HCT116 (cell line): Measurements from ENCODE around the gene GALNT7. TPM values are rescaled to one million over a fixed set of nuclear protein-coding genes. Genes with fewer than 3 reads are reported as not detected.

Experiments
- ATAC-seq: fragments of 200-7000 bp; cut with Tn5 transposase; 2 replicates; pipeline ENCODE4 v1.9.1; 2020; ENCODE audit warnings: mild to moderate bottlenecking, moderate library complexity
- BruUV-seq: library from RNA; stranded (reverse); fragments of 400-500 nt; replicated peaks from 2 replicates; lab custom pipeline; 2021; lab: Mats Ljungman, UMichigan
- CTCF ChIA-PET: fragments of 300-600 bp; sonication (Branson Sonifier 250); formaldehyde crosslinking; loops from one replicate; lab custom pipeline; 2021; ENCODE audit warnings: antibody characterized with exemption; lab: Charles Lee
- POLR2A ChIA-PET: fragments of 300-600, 350-600 bp; sonication (Branson Sonifier 250); formaldehyde crosslinking; loops from one replicate; lab custom pipeline; 2021; ENCODE audit warnings: antibody characterized with exemption; lab: Charles Lee
- RAD21 ChIA-PET, 2 experiments: fragments of 300-600 bp; sonication (Branson Sonifier 250); formaldehyde crosslinking; loops; one replicate each; lab custom pipeline; 2023; ENCODE audit warnings: low total read pairs in 2 of 2; ENCODE audit not compliant: uncharacterized antibody in 2 of 2, unreplicated experiment in 2 of 2, low non-redundant PET in 1 of 2; lab: Charles Lee
- DNase-seq: peaks from one replicate; pipeline ENCODE4 v3.0.0-alpha.2; 2010; ENCODE audit warnings: low read depth, low spot score
- H2AFZ ChIP-seq: fragments of 200-600 bp; shearing (Covaris generic), sonication (generic); 2 replicates; pipeline ENCODE4 v1.6.1; 2017; ENCODE audit warnings: low read depth, mixed run types, mixed read lengths, antibody characterized with exemption, low read length; ENCODE audit not compliant: poor library complexity, severe bottlenecking
- H3K27ac ChIP-seq: 2 replicates; pipeline ENCODE4 v1.5.1; 2012; ENCODE audit warnings: low read depth, low read length
- H3K27me3 ChIP-seq: fragments of 200-600 bp; sonication (generic); 2 replicates; pipeline ENCODE4 v1.6.1; 2016; ENCODE audit warnings: mixed run types, low read length, mixed read lengths; ENCODE audit not compliant: insufficient read depth
- H3K36me3 ChIP-seq, 2 experiments: fragments of 200-500 bp in 1 of 2; fragments of 200-600 bp in 1 of 2; sonication (Bioruptor generic) in 1 of 2; sonication (generic) in 1 of 2; 2 replicates each; pipeline versions ENCODE4 v1.5.1 to v1.6.1; 2014 to 2016; ENCODE audit warnings: low read length in 2 of 2, inconsistent platforms in 1 of 2, mixed read lengths in 1 of 2, mixed run types in 1 of 2; ENCODE audit not compliant: insufficient read depth in 2 of 2, control insufficient read depth in 1 of 2
- H3K4me1 ChIP-seq, 2 experiments: fragments of 200-600 bp in 1 of 2; sonication (generic) in 1 of 2; 2 replicates each; pipeline versions ENCODE4 v1.5.1 to v1.6.1; 2012 to 2017; ENCODE audit warnings: low read length in 2 of 2, inconsistent platforms in 1 of 2, mild to moderate bottlenecking in 1 of 2, mixed read lengths in 1 of 2, mixed run types in 1 of 2, moderate library complexity in 1 of 2; ENCODE audit not compliant: insufficient read depth in 2 of 2, control insufficient read depth in 1 of 2
- H3K4me2 ChIP-seq: fragments of 200-600 bp; sonication (generic); 2 replicates; pipeline ENCODE4 v1.6.1; 2017; ENCODE audit warnings: mixed run types, low read length, mixed read lengths
- H3K4me3 ChIP-seq, 2 experiments: fragments of 200-600 bp in 1 of 2; sonication (generic) in 1 of 2; replicated peaks in 1 of 2; 2 replicates each; pipeline ENCODE4 v1.5.1; 2011 to 2016; ENCODE audit warnings: low read length in 2 of 2, control low read depth in 1 of 2, low read depth in 1 of 2, mild to moderate bottlenecking in 1 of 2, mixed read lengths in 1 of 2, mixed run types in 1 of 2
- H3K79me2 ChIP-seq: fragments of 200-600 bp; sonication (generic); 2 replicates; pipeline ENCODE4 v1.6.1; 2017; ENCODE audit warnings: mild to moderate bottlenecking, mixed run types, low read length, moderate library complexity, mixed read lengths; ENCODE audit not compliant: insufficient read depth
- H3K9ac ChIP-seq: fragments of 200-600 bp; sonication (generic); 2 replicates; pipeline ENCODE4 v1.6.1; 2016; ENCODE audit warnings: low read length, mixed read lengths
- H3K9me2 ChIP-seq: fragments of 200-600 bp; sonication (generic), shearing (Covaris generic); 2 replicates; pipeline ENCODE4 v1.6.1; 2017; ENCODE audit warnings: mixed run types, mild to moderate bottlenecking, moderate library complexity; ENCODE audit not compliant: insufficient read depth
- H3K9me3 ChIP-seq, 2 experiments: fragments of 200-500 bp in 1 of 2; fragments of 200-600 bp in 1 of 2; sonication (Bioruptor generic) in 1 of 2; sonication (generic) in 1 of 2; 2 replicates each; pipeline ENCODE4 v1.6.1; 2014 to 2017; ENCODE audit warnings: low read length in 2 of 2, mixed read lengths in 2 of 2, inconsistent platforms in 1 of 2, low read depth in 1 of 2, mild to moderate bottlenecking in 1 of 2, mixed run types in 1 of 2, moderate library complexity in 1 of 2; ENCODE audit not compliant: control insufficient read depth in 1 of 2, insufficient read depth in 1 of 2
- H4K20me1 ChIP-seq: fragments of 200-600 bp; sonication (generic), shearing (Covaris generic); 2 replicates; pipeline ENCODE4 v1.6.1; 2017; ENCODE audit warnings: mixed run types, mild to moderate bottlenecking, moderate library complexity; ENCODE audit not compliant: insufficient read depth
- CEBPB ChIP-seq: IDR thresholded peaks from 2 replicates; pipeline ENCODE4 v1.6.1; 2012; ENCODE audit warnings: low read depth
- CTCF ChIP-seq, 3 experiments: fragments of 200-600 bp in 1 of 3; sonication (generic) in 1 of 3; IDR thresholded peaks in 2 of 3; conservative IDR thresholded peaks in 1 of 3; 2 replicates each; pipeline ENCODE4 v1.5.1; 2012 to 2017; ENCODE audit warnings: low read depth in 2 of 3, low read length in 2 of 3, antibody characterized with exemption in 1 of 3, borderline replicate concordance in 1 of 3, control low read depth in 1 of 3, mild to moderate bottlenecking in 1 of 3, mixed read lengths in 1 of 3, mixed run types in 1 of 3, moderate library complexity in 1 of 3; ENCODE audit not compliant: insufficient read depth in 1 of 3
- EGR1 ChIP-seq: IDR thresholded peaks from 2 replicates; pipeline ENCODE4 v1.6.1; 2012; ENCODE audit warnings: low read depth
- ELF1 ChIP-seq: IDR thresholded peaks from 2 replicates; pipeline ENCODE4 v1.6.1; 2012; ENCODE audit warnings: low read depth, borderline replicate concordance
- EZH2 ChIP-seq: fragments of 200-600 bp; sonication (generic); IDR thresholded peaks from 2 replicates; pipeline ENCODE4 v1.6.1; 2017; ENCODE audit warnings: antibody characterized with exemption, mixed run types
- EZH2phosphoT487 ChIP-seq: fragments of 200-600 bp; IDR thresholded peaks from 2 replicates; pipeline ENCODE4 v1.6.1; 2018; ENCODE audit warnings: antibody characterized with exemption, borderline replicate concordance
- FOSL1 ChIP-seq: IDR thresholded peaks from 2 replicates; pipeline ENCODE4 v1.6.1; 2012; ENCODE audit warnings: low read depth
- JUND ChIP-seq: IDR thresholded peaks from 2 replicates; pipeline ENCODE4 v1.6.1; 2012
- POLR2A ChIP-seq: IDR thresholded peaks from 2 replicates; pipeline ENCODE4 v1.7.0; 2011; ENCODE audit warnings: borderline replicate concordance; ENCODE audit not compliant: insufficient read depth, insufficient read length; ENCODE audit errors: extremely low read depth
- POLR2AphosphoS5 ChIP-seq: IDR thresholded peaks from 2 replicates; pipeline ENCODE4 v1.6.1; 2011; ENCODE audit warnings: mild to moderate bottlenecking, low read depth, low read length, moderate library complexity
- RAD21 ChIP-seq: IDR thresholded peaks from 2 replicates; pipeline ENCODE4 v1.6.1; 2012; ENCODE audit warnings: low read depth, mild to moderate bottlenecking
- SIN3A ChIP-seq: IDR thresholded peaks from 2 replicates; pipeline ENCODE4 v1.6.1; 2012; ENCODE audit warnings: low read depth
- SP1 ChIP-seq: IDR thresholded peaks from 2 replicates; pipeline ENCODE4 v1.6.1; 2012; ENCODE audit warnings: low read depth
- SRF ChIP-seq: IDR thresholded peaks from 2 replicates; pipeline ENCODE4 v1.6.1; 2012; ENCODE audit warnings: low read depth
- TCF7L2 ChIP-seq: IDR thresholded peaks from 2 replicates; pipeline ENCODE4 v1.7.0; 2011; ENCODE audit warnings: borderline replicate concordance, inconsistent platforms; ENCODE audit not compliant: insufficient read depth, insufficient read length; ENCODE audit errors: extremely low read depth
- YY1 ChIP-seq: IDR thresholded peaks from 2 replicates; pipeline ENCODE4 v1.6.1; 2011; ENCODE audit warnings: low read length, low read depth, moderate library complexity, mild to moderate bottlenecking; ENCODE audit not compliant: insufficient replicate concordance; ENCODE audit errors: extremely low read depth
- ZBTB33 ChIP-seq: IDR thresholded peaks from 2 replicates; pipeline ENCODE4 v1.6.1; 2011; ENCODE audit warnings: mild to moderate bottlenecking, low read length, moderate library complexity; ENCODE audit not compliant: insufficient replicate concordance; ENCODE audit errors: extremely low read depth
- ZFX ChIP-seq: fragments of 450-650 bp; IDR thresholded peaks from 2 replicates; pipeline ENCODE4 v1.6.1; 2017
- ZNF274 ChIP-seq: fragments of 200-500 bp; sonication (Bioruptor generic); IDR thresholded peaks from 2 replicates; pipeline ENCODE4 v1.6.1; 2014; ENCODE audit warnings: mild to moderate bottlenecking, low read depth, low read length, inconsistent platforms
- intact Hi-C: fragments of 100-400 bp; cut with micrococcal nuclease; formaldehyde crosslinking; loops from 2 replicates; pipeline ENCODE4 v1.10.0; 2022
- total RNA-seq: library from RNA; stranded (reverse); gene quantifications from one replicate; pipeline ENCODE4 v1.2.1, GENCODE V29; 2021; ENCODE audit not compliant: unreplicated experiment
- TF ChIP-seq, protein P1 (sequence below): IDR thresholded peaks from 2 replicates; pipeline ENCODE4 v1.6.1; 2012
- TF ChIP-seq, protein P2 (sequence below): IDR thresholded peaks from 2 replicates; pipeline ENCODE4 v1.6.1; 2012

The GALNT7 gene
- total RNA-seq, 1 experiment from 2014 or later = 21.3 TPM

- ChIA-PET RAD21 (interaction anchor here in 1 of 2 experiments (0.7 kb wide), 1 partner anchor 43 kb away, joined by 6 read pairs; no protein-coding TSS in a partner anchor), POLR2A (interaction anchor here (1.0 kb wide), 1 partner anchor 29 kb away, joined by 3 read pairs; no protein-coding TSS in a partner anchor), CTCF (interaction anchor here (1.1 kb wide), 1 partner anchor 76 kb away, joined by 3 read pairs; no protein-coding TSS in a partner anchor)
- Histone ChIP-seq H3K36me3 (no peaks in the 10 kb centered on the region), H4K20me1 (no peaks in the 10 kb centered on the region), H3K79me2 (peaks cover 78% of the 10 kb centered on the region), H3K27ac (peak overlapping the region; percentile 84; the same call in 1 of the 2 replicates), H3K4me1 (peaks cover 43 to 71% of the 10 kb centered on the region in 2 experiments), H3K27me3 (no peaks in the 10 kb centered on the region), H3K9ac (peak overlapping the region; percentile 53), H3K4me2 (peak overlapping the region; percentile 75), H3K9me2 (no peaks in the 10 kb centered on the region), H2AFZ (no peak overlapping the region), H3K4me3 (peak overlapping the region in 1 of 2 experiments; percentile 24; a peak in 1 of 4 replicates), H3K9me3 (no peaks in the 10 kb centered on the region)
- intact Hi-C loops = no loop called here
- ATAC-seq (peak; percentile 65), DNase-seq (peak; percentile 75)
- no TSS peak for BruUV-seq
- TF ChIP-seq POLR2AphosphoS5 (no peak), ZFX (no peak), EZH2phosphoT487 (no peak), JUND (peak; percentile 77), SIN3A (no peak), FOSL1 (peak; percentile 71), CEBPB (peak; percentile 56; the same call in 1 of the 2 replicates), CTCF (IDR thresholded peaks at IDR 0.05 in 2 of 3, conservative IDR thresholded peaks at IDR 0.05 in 1 of 3; ENCODE audit: borderline replicate concordance in 1 of 3, insufficient read depth in 1 of 3, low read depth in 2 of 3, low read length in 2 of 3) (no peak), SRF (peak; percentile 5; the same call in 1 of the 2 replicates), TCF7L2 (no peak), POLR2A (no peak), ZBTB33 (no peak), EGR1 (0 out of 2 replicates have a peak, but pooled peaks have one; percentile 18), ELF1 (no peak), RAD21 (no peak), EZH2 (no peak), ZNF274 (no peak), YY1 (no peak), SP1 (peak; percentile 72)
- TF ChIP-seq, protein P1, sequence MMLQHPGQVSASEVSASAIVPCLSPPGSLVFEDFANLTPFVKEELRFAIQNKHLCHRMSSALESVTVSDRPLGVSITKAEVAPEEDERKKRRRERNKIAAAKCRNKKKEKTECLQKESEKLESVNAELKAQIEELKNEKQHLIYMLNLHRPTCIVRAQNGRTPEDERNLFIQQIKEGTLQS = no peak
- TF ChIP-seq, protein P2, sequence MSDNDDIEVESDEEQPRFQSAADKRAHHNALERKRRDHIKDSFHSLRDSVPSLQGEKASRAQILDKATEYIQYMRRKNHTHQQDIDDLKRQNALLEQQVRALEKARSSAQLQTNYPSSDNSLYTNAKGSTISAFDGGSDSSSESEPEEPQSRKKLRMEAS = peak; percentile 22; the same call in 1 of the 2 replicates
Observed at GRCh38 chr4:173181848-173182247, 13.2 kb downstream of the GALNT7 start.
